ENCODE data around the gene TUNAR. TPM values are rescaled to one million over a fixed set of nuclear protein-coding genes. Genes with fewer than 3 reads are reported as not detected.

The TUNAR gene
- total RNA-seq, 1 experiment from 2014 or later: not detected

- no peaks in the 10 kb centered on the region for H3K9me3 ChIP-seq (ENCODE audit: low read depth, low read length, poor library complexity, severe bottlenecking)
- CTCF ChIA-PET: no interaction called here
- H3K27ac ChIP-seq (ENCODE audit: low read depth, low read length, poor library complexity, severe bottlenecking): no peak overlapping the region
- peaks cover 4% of the 10 kb centered on the region for H3K4me1 ChIP-seq (ENCODE audit: insufficient read depth, low read length, poor library complexity, severe bottlenecking)
- intact Hi-C loops (cut with micrococcal nuclease; ENCODE audit: unreplicated experiment): no loop called here
- no TSS peak for BruUV-seq (replicated peaks)
- peak; percentile 74 for DNase-seq (ENCODE audit: low spot score)
- POLR2A ChIA-PET (ENCODE audit: low non-redundant PET): no interaction called here
- TF ChIP-seq CTCF (conservative IDR thresholded peaks at IDR 0.05; ENCODE audit: low read depth, low read length) (no peak), EZH2 (IDR thresholded peaks at IDR 0.05; ENCODE audit: borderline replicate concordance, low read depth, low read length, poor library complexity, severe bottlenecking) (no peak)
- H3K36me3 ChIP-seq (ENCODE audit: insufficient read depth, low read length, poor library complexity, severe bottlenecking): no peaks in the 10 kb centered on the region
- peaks cover 6% of the 10 kb centered on the region for H3K27me3 ChIP-seq (replicated peaks; ENCODE audit: insufficient read depth, low read depth, low read length, poor library complexity)
- no peak overlapping the region for H3K4me3 ChIP-seq (ENCODE audit: low read depth, low read length, poor library complexity, severe bottlenecking)
Observed at GRCh38 chr14:95948558-95948981, 71.9 kb downstream of the TUNAR start.

GRCh38 chr14:95951359-95951758, 74.7 kb downstream of the TUNAR start:
- Histone ChIP-seq H3K27ac (ENCODE audit: low read depth, low read length, poor library complexity, severe bottlenecking) (no peak overlapping the region), H3K27me3 (replicated peaks; ENCODE audit: insufficient read depth, low read depth, low read length, poor library complexity) (peaks cover 6% of the 10 kb centered on the region), H3K4me3 (ENCODE audit: low read depth, low read length, poor library complexity, severe bottlenecking) (no peak overlapping the region), H3K36me3 (ENCODE audit: insufficient read depth, low read length, poor library complexity, severe bottlenecking) (no peaks in the 10 kb centered on the region), H3K9me3 (ENCODE audit: low read depth, low read length, poor library complexity, severe bottlenecking) (no peaks in the 10 kb centered on the region), H3K4me1 (ENCODE audit: insufficient read depth, low read length, poor library complexity, severe bottlenecking) (peaks cover 4% of the 10 kb centered on the region)
- no TSS peak for BruUV-seq (replicated peaks)
- intact Hi-C loops (cut with micrococcal nuclease; ENCODE audit: unreplicated experiment): loop anchor here (10.0 kb wide), 1 partner anchor 167 kb away; no protein-coding TSS in a partner anchor
- no peak for DNase-seq (ENCODE audit: low spot score)
- no peak for TF ChIP-seq CTCF (conservative IDR thresholded peaks at IDR 0.05; ENCODE audit: low read depth, low read length)
- TF ChIP-seq EZH2 (IDR thresholded peaks at IDR 0.05; ENCODE audit: borderline replicate concordance, low read depth, low read length, poor library complexity, severe bottlenecking): no peak
- POLR2A ChIA-PET (ENCODE audit: low non-redundant PET): no interaction called here
- CTCF ChIA-PET: no interaction called here

GRCh38 chr14:95953111-95953724, 76.6 kb downstream of the TUNAR start:
- TF ChIP-seq CTCF (conservative IDR thresholded peaks at IDR 0.05; ENCODE audit: low read depth, low read length): no peak
- TF ChIP-seq EZH2 (IDR thresholded peaks at IDR 0.05; ENCODE audit: borderline replicate concordance, low read depth, low read length, poor library complexity, severe bottlenecking): no peak
- Histone ChIP-seq H3K36me3 (ENCODE audit: insufficient read depth, low read length, poor library complexity, severe bottlenecking) (no peaks in the 10 kb centered on the region), H3K4me3 (ENCODE audit: low read depth, low read length, poor library complexity, severe bottlenecking) (no peak overlapping the region), H3K4me1 (ENCODE audit: insufficient read depth, low read length, poor library complexity, severe bottlenecking) (peaks cover 1% of the 10 kb centered on the region), H3K9me3 (ENCODE audit: low read depth, low read length, poor library complexity, severe bottlenecking) (no peaks in the 10 kb centered on the region), H3K27me3 (replicated peaks; ENCODE audit: insufficient read depth, low read depth, low read length, poor library complexity) (peaks cover 6% of the 10 kb centered on the region), H3K27ac (ENCODE audit: low read depth, low read length, poor library complexity, severe bottlenecking) (no peak overlapping the region)
- CTCF ChIA-PET: no interaction called here
- no TSS peak for BruUV-seq (replicated peaks)
- DNase-seq (ENCODE audit: low spot score): peak; percentile 23
- intact Hi-C loops (cut with micrococcal nuclease; ENCODE audit: unreplicated experiment): loop anchor here (10.0 kb wide), 1 partner anchor 168 kb away; no protein-coding TSS in a partner anchor
- POLR2A ChIA-PET (ENCODE audit: low non-redundant PET): no interaction called here

Data from A673 (cell line).